HK-2 (cell line): ENCODE results near the gene CPT1A.

Experiments used
- DNase-seq: peaks from one replicate; pipeline ENCODE4 v3.0.0-alpha.2; 2018; ENCODE audit not compliant: unreplicated experiment

The CPT1A gene

DNA sequence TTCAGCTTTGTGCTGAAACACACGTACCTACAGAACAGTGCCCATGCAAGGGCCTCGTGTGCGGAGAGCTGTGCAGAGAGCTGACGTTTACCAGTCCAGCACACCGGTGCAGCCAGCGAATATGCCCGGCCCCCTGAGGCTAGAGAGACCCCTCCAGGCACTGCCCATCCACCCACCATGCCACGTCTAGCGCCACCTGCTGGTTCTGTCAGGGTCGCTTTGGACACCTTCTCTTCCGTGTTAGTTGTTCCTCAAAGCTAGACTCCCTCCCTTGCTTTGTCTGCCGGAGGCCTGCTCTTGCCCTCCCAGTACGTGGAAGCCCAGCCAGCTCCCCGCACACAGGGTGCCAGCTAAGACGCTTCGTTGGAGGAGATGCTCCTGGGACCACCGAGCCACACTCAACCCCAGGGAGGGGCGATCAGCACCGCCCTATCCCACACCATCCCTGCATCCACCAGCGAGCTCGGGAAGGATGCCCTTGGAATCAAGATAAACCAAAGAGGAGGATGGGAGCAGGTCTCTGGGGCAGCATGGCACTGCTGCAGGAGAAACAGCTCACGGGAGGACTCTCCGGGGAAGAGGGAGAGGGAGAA, 43.4 kb downstream of the CPT1A start:
- peak; percentile 10 for DNase-seq

- no peak for DNase-seq
These were observed 44.9 kb downstream of the CPT1A start for GRCh38 chr11:68796801-68797200.

- DNase-seq = peak; percentile 3
These were observed 49.2 kb downstream of the CPT1A start for GRCh38 chr11:68792400-68792966.

DNA sequence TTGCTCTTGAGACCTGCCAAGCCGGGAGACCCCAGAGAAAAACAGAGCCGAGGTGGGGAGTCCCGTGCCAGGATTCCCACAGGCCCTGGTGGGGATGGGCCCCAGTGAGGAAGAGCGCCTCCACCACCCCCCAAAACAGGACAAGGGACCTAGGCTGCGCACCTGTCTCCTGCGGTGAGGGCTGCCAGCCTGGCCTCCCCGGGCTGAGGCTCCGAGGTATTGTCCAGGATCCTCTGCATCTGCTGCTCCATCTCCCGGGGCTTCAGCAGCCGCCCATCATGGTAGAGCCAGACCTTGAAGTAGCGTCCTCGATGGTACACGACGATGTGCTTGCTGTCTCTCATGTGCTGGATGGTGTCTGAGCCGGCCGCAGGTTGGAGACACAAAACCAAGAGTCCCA, 57.1 kb downstream of the CPT1A start:
- no peak for DNase-seq

GRCh38 chr11:68783216-68783821, 58.4 kb downstream of the CPT1A start:
- no peak for DNase-seq

DNA sequence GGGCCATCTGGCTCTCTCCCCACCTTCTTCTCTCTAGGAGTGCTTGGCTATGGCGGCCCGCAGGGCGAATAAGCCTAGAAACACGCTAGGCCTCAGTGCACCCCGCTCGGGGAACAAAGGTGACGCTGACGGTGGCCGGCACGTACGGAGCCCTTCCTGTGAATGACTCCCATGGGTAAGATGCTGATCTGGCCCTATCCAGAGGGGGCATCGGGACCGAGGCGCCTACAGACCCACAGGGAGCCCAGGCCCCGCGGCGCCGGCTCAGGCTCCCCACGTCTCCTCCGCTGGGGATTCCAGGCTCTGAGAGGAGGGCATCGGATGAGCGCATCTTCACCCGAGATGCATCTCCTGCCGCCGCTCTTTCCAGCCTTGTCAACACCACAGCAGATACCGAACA, 59.0 kb downstream of the CPT1A start:
- no peak for DNase-seq

DNA sequence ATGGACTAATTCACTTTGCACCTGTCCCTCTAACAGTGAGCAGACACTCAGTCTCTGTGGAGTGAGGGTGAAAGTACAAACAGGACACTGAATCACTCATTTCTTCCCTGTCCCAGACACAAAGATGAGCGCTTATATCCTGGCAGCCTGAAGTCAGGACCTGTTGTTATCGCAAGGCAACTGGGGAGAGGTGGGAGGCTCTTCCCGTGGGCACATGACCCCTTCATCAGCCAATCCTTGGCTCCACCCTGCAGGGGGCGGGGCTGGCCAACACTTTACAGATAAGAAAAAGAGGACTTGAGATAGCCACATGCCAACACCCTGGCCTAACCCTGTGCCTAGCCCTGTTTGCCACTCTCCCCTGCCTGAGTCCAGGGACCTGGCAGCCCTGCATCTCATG, 60.9 kb downstream of the CPT1A start:
- no peak for DNase-seq

DNA sequence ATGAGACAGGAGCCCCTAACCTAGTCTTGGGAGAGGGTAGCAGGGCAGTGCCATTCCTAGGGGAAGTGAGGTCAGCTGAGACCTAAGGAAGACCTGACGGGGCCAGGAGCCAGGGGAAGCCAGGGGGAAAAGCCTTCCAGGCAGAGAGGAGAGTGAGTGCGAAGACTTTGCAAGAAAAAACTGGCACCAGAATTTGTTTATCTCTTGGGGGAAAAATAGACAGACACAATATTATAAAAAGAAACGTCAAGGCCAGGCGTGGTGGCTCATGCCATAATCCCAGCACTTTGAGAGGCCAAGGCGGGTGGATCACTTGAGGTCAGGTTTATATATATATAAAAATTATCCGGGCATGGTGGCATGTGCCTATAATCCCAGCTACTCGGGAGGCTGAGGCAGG, 63.5 kb downstream of the CPT1A start:
- DNase-seq = no peak

DNA sequence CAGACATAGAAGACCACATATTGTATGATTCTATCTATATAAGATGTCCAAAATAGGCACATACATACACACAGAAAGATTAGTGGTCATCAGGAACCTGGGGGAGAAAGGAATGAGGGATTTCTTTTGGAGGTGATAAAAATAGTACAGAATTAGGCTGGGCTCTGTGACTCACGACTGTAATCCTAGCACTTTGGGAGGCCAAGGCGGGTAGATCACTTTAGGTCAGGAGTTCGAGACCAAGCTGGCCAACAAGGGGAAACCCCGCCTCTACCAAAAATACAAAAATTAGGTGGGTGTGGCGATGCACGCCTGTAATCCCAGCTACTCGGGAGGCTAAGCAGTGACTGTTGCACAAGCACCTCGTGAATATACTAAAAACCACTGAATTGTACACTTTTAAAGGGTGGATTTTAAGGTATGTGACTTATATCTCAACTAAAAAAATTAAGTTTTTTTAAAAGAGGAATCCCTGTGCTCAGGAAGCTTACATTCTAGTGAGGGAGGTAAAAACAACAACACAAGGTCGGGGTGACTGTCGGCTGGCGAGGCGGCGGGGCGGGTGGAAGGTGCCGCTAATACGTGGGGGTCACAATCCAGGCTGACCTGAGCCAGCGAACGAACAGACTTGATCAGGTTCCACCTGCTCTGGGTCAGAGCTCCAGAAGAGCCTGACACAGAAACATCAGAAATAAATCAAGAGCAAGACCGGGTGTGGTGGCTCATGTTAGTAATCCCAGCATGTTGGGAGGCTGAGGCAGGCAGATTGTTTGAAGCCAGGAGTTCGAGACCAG, 65.1 kb downstream of the CPT1A start:
- no peak for DNase-seq

GRCh38 chr11:68775951-68776388, 65.7 kb downstream of the CPT1A start:
- DNase-seq = peak; percentile 4

DNA sequence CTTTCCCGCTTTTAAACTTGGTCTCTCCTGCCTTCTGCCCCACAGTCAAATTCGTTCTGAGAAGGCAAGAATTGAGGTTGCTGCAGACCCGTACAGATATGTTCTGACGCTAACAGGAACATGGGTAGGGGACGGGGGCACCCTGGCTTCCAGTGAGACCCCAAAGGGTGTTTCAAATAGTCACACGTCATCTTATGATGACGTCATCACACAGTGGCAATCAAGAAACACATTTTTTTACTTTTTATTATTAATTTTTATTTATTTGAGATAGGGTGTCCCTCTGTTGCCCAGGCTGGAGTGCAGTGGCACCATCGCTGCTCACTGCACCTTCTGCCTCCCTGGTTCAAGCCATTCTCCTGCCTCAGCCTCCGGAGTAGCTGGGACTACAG, 67.5 kb downstream of the CPT1A start:
- no peak for DNase-seq

DNA sequence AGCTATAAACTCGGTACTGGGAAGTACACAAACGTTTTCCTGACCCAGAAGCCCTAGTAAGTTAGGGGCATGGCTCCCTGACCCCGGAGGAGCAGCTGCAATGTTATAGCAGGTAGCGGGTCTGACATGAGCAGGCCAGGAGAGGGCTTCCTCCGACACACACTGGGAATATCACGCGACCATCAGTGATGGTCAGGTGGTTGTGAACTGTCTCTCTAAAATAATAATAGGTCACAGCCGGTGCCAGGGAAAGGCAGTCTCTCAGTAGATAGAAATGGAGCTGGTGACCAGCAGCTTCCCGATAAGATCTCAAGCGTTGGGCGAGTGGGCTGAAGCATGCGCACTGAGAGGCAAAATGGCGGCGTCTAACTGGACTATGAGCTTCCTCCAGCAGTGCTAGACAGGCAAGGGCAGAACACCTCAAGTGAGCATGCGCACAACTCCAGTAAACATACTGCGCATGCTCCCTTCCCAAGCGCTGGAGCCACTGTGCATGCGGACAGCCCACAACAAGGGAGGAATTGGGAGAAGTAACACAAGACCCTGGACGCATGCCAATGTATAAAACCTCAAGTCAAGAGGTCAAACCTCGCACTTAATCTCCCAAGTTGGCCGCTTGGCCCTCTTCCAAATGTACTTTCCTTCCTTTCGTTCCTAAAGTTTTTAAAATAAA, 68.1 kb downstream of the CPT1A start:
- no peak for DNase-seq

DNA sequence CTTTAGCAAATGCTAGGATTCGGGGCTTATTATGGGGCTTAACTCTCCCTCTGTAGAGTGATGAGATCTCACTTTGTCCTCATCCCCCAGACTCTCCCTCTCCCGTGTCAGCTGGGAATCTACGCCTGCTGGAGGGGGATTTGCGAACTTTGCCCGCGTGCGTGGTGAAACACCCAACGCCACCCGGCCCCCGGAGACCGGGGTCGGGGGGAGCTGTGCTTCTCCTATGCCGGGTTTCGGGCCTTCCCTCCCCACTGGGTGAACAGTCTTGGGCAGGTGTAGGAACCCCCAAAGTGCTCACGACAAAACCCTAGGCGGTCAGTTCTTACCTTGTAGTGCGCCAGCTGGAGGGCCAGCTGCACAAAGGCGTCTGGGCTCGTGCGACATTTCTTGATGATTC, 68.8 kb downstream of the CPT1A start:
- no peak for DNase-seq

DNA sequence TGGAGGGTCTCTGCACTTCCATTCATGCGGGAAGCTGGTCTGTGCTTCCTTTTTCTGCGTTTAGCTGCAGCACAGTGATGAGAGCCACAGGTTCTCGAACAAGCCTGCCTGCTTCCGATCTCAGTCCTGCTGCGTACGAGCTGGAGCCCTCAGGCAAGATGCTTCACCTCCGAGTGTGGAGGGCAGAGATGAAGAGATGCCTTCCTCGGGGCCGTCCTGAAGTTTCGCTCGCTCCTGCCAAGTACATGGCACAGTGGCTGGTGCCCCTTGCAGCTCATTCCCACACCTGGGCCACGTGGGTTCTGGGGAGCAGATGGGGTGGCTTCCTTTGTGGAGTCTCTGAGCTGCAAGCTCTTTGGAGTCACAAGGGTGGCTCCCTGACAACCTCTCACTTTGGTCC, 70.9 kb downstream of the CPT1A start:
- no peak for DNase-seq

- DNase-seq = no peak
These were observed 74.0 kb downstream of the CPT1A start for GRCh38 chr11:68767672-68768071.

DNA sequence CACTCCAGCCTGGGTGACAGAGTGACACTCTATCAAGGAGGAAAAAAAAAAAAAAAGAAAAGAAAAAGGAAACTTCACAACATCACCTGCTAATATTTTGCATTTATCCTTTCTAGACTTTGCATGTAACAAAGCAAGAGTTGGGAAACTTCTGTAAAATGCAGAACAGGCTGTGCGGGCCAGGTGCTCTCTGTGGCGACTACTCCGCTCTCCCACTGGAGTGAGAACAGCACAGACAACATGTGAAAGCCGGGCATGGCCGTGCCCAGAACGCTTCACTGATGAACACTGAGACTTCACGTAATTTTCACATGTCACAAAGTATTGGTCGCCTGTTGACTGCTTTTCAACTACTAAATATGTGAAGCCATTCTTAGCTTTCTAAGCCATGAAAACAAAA, 74.9 kb downstream of the CPT1A start:
- no peak for DNase-seq

- DNase-seq = no peak
These were observed 77.0 kb downstream of the CPT1A start for GRCh38 chr11:68764746-68765145.

- DNase-seq = no peak
These were observed 77.6 kb downstream of the CPT1A start for GRCh38 chr11:68763926-68764657.

GRCh38 chr11:68763181-68763721, 78.5 kb downstream of the CPT1A start:
- DNase-seq = no peak

DNA sequence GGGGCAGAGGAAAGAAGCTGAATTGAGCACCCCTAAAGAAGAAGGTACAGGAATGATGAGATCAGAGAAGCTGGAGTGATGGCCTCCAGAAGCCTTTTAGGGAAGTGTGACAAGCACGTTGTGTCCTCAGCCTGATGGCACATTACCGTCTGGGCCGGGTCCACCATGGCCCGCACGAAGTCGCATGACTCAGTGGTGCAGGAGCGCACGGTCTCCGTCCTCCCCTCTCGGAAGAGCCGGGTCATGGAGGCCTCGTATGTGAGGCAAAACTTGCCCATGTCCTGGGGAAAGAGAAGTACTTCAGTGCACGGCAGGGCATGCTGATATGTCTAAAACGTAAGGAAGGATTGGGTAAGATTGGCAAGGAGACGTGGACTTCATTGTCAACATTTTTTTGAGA, 79.2 kb downstream of the CPT1A start:
- DNase-seq = no peak

DNA sequence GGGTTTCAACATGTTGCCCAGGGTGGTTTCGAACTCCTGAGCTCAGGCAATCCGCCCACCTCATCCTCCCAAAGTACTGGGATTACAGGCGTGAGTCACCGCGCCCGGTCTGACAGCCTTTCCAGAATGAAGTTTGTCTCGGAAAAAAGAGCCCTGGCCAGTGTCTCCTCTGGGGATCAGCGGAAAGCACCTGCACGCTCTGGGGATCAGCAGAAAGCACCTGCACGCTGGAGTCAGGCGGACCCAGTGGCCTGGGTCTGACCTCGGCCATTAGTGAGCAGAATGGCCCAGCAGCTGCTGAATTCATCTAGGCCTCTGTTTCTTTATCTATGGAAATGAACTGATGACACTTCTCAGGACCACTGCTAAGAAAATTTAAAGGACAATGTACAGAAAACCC, 79.9 kb downstream of the CPT1A start:
- DNase-seq = no peak
